ENCODE data around the gene BYSL. TPM values are rescaled to one million over a fixed set of nuclear protein-coding genes. Genes with fewer than 3 reads are reported as not detected.

BYSL gene
- total and polyA plus RNA-seq, 9 of the 15 experiments (the other 6 are each of a cell fraction or from before 2014, with no cell fraction given) = 22.2 to 92.3 (median 53.4) TPM

DNA sequence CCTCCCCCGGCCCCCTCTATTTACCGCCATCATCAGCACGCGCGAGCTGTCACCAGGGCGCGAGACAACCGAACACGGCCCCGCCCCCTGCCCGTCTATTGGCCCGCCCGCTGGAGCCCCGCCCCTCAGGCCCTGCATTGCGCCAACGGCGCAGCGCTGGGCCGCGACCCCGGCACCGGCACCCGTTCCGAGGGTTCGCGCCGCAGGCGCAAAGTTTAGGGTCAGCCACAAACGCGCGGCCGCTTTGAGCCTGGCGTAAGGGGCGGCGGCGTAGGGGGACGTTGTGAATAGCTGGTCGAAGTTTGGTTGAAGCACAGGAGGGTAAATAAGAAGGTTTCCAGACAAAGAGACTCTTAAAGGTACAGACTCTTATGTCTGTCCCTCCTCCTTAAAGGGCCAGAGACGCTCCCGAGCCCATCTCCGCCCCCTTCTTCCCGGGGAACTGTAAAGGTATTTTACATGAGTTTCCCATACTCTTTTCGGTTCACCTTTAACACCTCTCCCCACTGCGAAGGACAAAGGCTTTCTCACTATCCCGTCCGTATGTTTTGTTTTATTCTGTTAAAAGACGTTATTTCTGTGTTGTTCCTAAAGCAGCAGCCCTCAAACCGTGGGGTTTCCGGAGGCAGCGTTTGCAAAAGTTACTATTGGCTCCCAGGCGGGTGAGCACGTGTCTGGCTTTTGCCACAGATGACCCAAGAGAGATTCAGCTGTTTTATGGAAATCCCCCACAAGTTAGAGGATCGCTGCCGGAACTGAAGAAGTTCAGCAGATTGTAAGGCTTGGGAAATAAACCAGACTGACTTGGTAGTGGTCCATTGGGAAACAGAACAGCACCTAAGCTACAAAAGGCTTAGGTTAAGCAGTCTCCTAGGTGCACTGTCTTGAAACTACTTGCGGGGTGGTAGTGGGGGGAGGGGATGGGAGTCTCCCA is 25.7 kb upstream of the BYSL start, which contains the start of gene USP49 (continued):
- TF ChIP-seq NR2C2 (CRISPR knock-in tag; IDR thresholded peaks at IDR 0.05) (no peak), NR2C2 (tag; IDR thresholded peaks at IDR 0.05) (peak; percentile 84), RBM22 (IDR thresholded peaks at IDR 0.05; ENCODE audit: low read depth, low read length, poor library complexity, severe bottlenecking) (no peak), NFRKB (IDR thresholded peaks at IDR 0.05; ENCODE audit: low read depth) (0 out of 2 replicates have a peak, but pooled peaks have one; percentile 53), RBFOX2 (IDR thresholded peaks at IDR 0.05; ENCODE audit: low read depth, low read length) (peak; percentile 84), KLF10 (CRISPR knock-in tag; IDR thresholded peaks at IDR 0.05) (no peak), ETV6 (IDR thresholded peaks at IDR 0.05; ENCODE audit: borderline replicate concordance in 1 of 2, low read depth in 2 of 2, low read length in 1 of 2) (no peak), ETV6 (CRISPR knock-in tag; IDR thresholded peaks at IDR 0.05; ENCODE audit: borderline replicate concordance) (no peak), SAP30 (IDR thresholded peaks at IDR 0.05; ENCODE audit: borderline replicate concordance, insufficient read depth, low read depth, low read length, poor library complexity, severe bottlenecking) (peak; percentile 71), TRIM24 (IDR thresholded peaks at IDR 0.05) (no peak; a peak in 1 of 4 replicates), HIVEP1 (CRISPR knock-in tag; IDR thresholded peaks at IDR 0.05) (0 out of 2 replicates have a peak, but pooled peaks have one; percentile 13), ZBTB17 (CRISPR knock-in tag; IDR thresholded peaks at IDR 0.05) (0 out of 2 replicates have a peak, but pooled peaks have one; percentile 26), ZNF224 (CRISPR knock-in tag; IDR thresholded peaks at IDR 0.05) (no peak), FOS (IDR thresholded peaks at IDR 0.05; ENCODE audit: extremely low read depth, insufficient read length) (peak; percentile 11), BCOR (IDR thresholded peaks at IDR 0.05) (peak; percentile 15; the same call in 1 of the 2 replicates)
- TF ChIP-seq, protein P1, sequence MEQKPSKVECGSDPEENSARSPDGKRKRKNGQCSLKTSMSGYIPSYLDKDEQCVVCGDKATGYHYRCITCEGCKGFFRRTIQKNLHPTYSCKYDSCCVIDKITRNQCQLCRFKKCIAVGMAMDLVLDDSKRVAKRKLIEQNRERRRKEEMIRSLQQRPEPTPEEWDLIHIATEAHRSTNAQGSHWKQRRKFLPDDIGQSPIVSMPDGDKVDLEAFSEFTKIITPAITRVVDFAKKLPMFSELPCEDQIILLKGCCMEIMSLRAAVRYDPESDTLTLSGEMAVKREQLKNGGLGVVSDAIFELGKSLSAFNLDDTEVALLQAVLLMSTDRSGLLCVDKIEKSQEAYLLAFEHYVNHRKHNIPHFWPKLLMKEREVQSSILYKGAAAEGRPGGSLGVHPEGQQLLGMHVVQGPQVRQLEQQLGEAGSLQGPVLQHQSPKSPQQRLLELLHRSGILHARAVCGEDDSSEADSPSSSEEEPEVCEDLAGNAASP (IDR thresholded peaks at IDR 0.05) = peak; percentile 47; the same call in 1 of the 2 replicates
- TF ChIP-seq, protein P2, sequence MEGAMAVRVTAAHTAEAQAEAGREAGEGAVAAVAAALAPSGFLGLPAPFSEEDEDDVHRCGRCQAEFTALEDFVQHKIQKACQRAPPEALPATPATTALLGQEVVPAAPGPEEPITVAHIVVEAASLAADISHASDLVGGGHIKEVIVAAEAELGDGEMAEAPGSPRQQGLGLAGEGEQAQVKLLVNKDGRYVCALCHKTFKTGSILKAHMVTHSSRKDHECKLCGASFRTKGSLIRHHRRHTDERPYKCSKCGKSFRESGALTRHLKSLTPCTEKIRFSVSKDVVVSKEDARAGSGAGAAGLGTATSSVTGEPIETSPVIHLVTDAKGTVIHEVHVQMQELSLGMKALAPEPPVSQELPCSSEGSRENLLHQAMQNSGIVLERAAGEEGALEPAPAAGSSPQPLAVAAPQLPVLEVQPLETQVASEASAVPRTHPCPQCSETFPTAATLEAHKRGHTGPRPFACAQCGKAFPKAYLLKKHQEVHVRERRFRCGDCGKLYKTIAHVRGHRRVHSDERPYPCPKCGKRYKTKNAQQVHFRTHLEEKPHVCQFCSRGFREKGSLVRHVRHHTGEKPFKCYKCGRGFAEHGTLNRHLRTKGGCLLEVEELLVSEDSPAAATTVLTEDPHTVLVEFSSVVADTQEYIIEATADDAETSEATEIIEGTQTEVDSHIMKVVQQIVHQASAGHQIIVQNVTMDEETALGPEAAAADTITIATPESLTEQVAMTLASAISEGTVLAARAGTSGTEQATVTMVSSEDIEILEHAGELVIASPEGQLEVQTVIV (CRISPR knock-in tag; IDR thresholded peaks at IDR 0.05; ENCODE audit: borderline replicate concordance) = no peak
- TF ChIP-seq, protein P3, sequence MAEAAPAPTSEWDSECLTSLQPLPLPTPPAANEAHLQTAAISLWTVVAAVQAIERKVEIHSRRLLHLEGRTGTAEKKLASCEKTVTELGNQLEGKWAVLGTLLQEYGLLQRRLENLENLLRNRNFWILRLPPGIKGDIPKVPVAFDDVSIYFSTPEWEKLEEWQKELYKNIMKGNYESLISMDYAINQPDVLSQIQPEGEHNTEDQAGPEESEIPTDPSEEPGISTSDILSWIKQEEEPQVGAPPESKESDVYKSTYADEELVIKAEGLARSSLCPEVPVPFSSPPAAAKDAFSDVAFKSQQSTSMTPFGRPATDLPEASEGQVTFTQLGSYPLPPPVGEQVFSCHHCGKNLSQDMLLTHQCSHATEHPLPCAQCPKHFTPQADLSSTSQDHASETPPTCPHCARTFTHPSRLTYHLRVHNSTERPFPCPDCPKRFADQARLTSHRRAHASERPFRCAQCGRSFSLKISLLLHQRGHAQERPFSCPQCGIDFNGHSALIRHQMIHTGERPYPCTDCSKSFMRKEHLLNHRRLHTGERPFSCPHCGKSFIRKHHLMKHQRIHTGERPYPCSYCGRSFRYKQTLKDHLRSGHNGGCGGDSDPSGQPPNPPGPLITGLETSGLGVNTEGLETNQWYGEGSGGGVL (CRISPR knock-in tag; IDR thresholded peaks at IDR 0.05) = no peak
- TF ChIP-seq, protein P4, sequence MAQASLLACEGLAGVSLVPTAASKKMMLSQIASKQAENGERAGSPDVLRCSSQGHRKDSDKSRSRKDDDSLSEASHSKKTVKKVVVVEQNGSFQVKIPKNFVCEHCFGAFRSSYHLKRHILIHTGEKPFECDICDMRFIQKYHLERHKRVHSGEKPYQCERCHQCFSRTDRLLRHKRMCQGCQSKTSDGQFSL (CRISPR knock-in tag; IDR thresholded peaks at IDR 0.05) = no peak
- TF ChIP-seq, protein P4 (tag; IDR thresholded peaks at IDR 0.05) = no peak
